HG03432 (cell line): ENCODE results near the gene FBXO38.

Source experiments
- ATAC-seq: cut with Tn5 transposase; IDR thresholded peaks from one replicate; pipeline ENCODE4 v1.9.1; 2021; ENCODE audit warnings: mild to moderate bottlenecking, moderate library complexity; ENCODE audit not compliant: unreplicated experiment

Gene FBXO38

DNA sequence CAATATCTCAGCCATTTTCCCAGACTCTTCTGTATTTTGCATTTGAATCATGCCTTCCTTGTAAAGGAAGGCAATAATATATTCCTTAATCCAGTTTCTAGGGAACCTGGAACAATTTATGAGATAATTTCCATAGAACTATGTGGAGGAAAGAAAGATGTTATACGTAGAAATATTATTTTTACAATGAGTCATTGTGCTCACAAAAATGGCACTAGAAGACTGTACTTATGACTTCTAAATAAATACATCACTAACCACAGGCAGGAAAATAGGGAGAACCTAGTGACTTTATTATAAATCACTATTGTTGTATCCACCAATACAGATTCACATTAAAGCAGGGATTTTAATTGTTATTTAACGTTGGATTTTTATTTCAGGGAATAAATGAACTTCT is 87.6 kb downstream of the FBXO38 start:
- no peak for ATAC-seq

DNA sequence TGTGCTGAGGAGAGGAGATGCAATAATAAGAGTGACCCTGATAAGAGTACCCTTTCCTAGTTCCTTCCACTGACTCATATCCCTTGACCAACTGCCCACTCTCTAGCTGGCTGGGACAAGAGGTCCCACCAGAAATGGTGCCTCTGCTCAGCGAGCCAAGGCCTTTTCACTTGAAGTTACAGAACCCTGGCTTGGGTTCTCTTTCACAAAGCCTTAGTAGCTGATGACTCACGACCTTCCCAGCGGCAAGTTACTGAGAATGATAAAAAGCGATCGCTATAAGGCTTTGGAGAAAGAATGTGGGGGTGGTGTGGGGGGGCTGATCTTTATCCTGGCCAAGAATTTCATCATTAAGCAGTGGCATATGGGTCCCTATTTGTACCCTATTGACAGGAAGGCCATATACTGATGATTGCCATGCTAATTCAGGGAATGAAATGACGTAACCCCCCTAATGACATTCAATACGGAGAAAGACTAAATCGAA is 90.3 kb downstream of the FBXO38 start:
- ATAC-seq: no peak

DNA sequence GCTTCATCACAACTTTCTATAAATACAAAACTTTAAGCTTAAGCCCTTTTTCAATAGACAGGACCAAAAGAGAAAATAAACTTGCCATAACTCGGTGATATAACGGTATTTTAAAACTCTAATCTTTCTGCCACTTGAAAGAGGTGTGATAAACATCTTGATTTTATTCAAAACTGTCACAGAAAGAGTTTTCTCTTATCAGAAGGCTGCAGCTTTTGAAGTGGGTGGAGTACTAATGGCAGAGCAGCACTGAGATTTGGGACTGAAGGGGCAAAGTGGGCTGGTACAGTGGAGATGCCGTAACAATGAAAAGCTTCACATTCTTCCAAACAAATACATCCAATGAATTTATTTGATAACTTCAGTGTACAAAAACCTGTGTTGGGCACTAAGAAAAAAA is 92.5 kb downstream of the FBXO38 start:
- ATAC-seq: no peak

- ATAC-seq: no peak
Observed at GRCh38 chr5:148477429-148477828, 93.7 kb downstream of the FBXO38 start.

DNA sequence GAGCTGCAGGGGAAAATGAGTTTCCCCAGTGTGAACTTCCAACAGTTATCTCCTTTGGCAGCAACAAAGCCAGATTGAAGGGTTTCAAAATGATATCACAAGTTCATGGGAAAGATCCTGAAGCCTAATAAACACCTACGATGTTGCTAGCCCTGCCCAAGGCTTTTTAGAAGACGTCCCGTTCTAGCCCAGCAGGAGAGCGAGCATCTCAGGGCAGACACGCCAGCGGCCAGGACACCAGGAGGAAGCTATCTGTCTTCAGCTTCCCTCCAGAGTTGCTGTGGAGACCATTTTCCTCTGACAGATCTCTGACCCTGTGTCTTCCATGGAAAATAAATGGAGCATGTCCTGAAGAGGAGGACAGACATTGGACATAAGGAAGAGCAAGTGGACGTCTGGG is 98.4 kb downstream of the FBXO38 start:
- no peak for ATAC-seq

DNA sequence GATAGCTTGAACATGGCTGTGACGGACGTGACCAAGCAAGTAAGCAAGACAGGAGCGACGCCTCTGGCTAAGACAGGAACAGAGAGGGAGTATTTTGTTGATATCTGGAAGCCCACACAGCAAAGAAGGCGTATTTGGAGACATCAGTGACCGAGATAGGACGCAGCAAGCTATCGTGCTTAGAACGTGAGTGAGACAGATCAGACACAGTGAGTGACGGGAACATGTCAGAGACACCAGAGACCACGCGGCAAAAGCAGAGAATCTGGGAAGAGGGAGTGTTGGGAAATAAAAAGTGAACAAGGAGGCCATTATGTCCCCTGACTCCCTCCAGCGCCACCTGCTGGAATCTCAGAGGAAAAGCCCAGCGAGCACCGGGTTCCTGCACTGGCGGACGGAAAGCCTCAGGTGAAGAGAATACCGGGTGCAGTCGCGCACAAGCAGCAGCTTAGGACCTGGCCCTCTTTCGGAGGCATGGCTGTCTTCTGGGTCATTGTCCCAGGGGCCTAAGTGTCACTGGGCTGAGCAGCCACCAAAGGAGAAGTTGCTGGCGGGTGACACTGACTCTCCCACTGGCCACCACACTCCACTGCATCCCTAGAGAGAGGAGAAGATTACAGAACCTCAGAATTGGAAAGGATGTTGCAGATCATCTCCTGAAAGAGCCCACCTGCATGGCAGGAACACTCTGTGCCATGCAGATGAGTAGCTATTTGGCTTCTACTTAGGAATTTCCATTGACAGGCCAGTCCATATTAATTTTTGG is 99.1 kb downstream of the FBXO38 start:
- ATAC-seq: peak; percentile 90

DNA sequence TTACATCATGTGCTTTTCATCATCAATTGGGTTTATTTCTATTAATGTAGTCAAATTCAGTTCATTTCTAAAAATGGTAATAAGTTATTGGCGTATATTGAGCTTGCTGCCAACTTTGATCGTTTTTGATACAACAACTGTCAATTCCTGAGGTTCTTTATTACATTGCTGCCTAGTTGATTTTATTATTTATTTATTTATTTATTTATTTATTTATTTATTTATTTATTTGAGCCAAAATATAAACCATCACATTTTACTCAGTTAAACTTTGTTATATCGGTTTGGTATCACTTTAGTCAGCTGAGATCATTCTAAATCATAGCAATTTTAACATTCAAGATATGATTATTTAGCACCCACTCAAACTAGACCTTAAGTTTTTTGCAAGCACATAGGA is 100.0 kb downstream of the FBXO38 start:
- ATAC-seq: no peak

GRCh38 chr5:148484651-148485050 is 100.9 kb downstream of the FBXO38 start:
- ATAC-seq: no peak

DNA sequence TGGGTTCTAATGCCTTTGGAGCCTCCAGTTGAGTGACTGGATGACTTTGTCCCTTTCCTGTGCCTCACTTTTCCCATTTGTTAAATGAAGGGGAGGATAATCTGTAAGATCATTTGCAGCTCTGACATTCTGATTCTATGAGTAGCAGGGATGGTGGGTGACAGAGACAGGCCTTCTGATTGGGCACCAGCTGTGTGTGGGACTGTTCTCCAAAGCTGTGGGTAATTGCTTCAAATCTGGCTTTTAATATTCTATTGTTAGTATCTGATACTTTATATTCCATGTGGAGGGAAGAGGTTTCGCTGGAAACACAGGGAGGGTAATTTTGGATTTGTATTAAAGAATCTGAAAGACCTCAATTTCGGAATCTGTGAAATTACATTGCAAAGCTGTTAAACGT is 102.7 kb downstream of the FBXO38 start:
- no peak for ATAC-seq

GRCh38 chr5:148488757-148489156 is 105.0 kb downstream of the FBXO38 start:
- no peak for ATAC-seq

DNA sequence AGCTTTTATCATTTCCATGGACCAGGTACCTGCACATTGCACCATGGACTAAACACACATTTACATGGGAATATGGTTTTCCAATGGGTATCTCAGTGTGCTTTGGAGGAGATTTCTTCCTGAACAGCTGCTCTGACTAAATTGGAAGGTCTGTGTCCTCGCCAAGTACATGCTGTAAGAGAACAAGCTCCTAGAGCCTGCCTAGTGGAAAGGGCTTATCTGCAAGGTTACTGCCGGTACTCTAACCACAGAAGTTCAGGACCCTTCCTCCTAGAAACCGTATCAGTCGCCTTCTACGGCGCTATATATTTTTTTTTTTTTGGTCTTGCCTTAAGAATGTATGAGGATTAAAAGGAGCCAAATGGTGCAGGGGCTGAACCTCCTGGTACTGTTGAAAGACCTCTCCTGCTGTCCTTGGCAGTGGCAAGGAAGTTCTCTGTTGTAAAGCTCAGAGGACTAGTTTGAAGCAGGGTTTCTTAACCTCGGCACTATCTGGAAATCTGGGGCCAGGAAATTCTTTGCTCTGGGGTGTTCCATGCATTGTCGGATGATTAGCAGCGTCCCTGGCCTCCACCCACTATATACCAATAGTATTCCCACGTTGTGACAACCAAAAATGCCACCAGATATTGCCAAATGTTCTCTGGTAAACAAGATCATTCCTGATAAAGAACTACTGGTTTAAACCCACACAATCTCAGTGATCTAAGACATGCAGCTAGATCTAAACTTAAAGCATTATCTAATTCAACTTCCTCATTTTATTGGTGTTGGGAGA is 107.4 kb downstream of the FBXO38 start:
- ATAC-seq: no peak

DNA sequence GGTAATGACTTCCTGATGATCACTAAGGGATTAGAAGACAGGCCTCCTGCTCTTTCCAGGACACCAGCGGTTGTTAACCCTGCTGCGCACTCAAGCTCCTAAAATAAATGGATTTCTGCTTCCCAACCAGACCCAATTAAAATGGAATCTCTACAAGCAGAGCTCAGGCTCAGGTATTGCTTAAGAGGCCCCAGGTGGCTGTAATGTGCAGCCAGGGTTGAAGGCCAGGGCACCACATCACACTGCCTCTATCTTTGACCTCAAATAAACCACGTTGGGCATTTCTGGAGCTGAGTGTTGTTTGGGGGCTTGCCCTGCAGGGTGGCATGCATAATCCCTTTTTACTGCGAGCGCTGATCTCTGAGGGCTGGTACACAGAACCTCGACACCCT is 108.0 kb downstream of the FBXO38 start:
- ATAC-seq: no peak

GRCh38 chr5:148492351-148492750 is 108.6 kb downstream of the FBXO38 start:
- no peak for ATAC-seq
